Measurements from ENCODE around the gene RHBDL1. TPM values are rescaled to one million over a fixed set of nuclear protein-coding genes. Genes with fewer than 3 reads are reported as not detected.

The RHBDL1 gene
- total and polyA plus RNA-seq, 2 of the 8 experiments (the other 6 are each of a cell fraction or from before 2014, with no cell fraction given), result 4.0 to 8.1 TPM

GRCh38 chr16:700684-701584 lies 25.5 kb downstream of the RHBDL1 start (continued):
- peak; percentile 44; the same call in 1 of the 2 replicates for TF ChIP-seq E2F6 (IDR thresholded peaks at IDR 0.05)
- TF ChIP-seq SIRT6 (IDR thresholded peaks at IDR 0.05; ENCODE audit: low read length), result no peak
- TF ChIP-seq KDM4A (IDR thresholded peaks at IDR 0.05; ENCODE audit: low read depth, low read length, severe bottlenecking), result no peak
- TF ChIP-seq TCF12 (IDR thresholded peaks at IDR 0.05; ENCODE audit: low read depth, low read length), result no peak
- TF ChIP-seq EGR1 (IDR thresholded peaks at IDR 0.05; ENCODE audit: borderline replicate concordance, low read depth, low read length), result 0 out of 2 replicates have a peak, but pooled peaks have one; percentile 31
- TF ChIP-seq CBX5 (IDR thresholded peaks at IDR 0.05; ENCODE audit: low read depth, low read length), result no peak
- TF ChIP-seq BRCA1 (IDR thresholded peaks at IDR 0.05; ENCODE audit: low read depth, low read length), result no peak
- no peak for TF ChIP-seq JUND (IDR thresholded peaks at IDR 0.05; ENCODE audit: low read length)
- no peak for TF ChIP-seq BCL11A (IDR thresholded peaks at IDR 0.05; ENCODE audit: low read depth in 2 of 2, low read length in 2 of 2)
